Astrocyte (in vitro differentiated cells and primary cell): ENCODE measurements around the gene AAMDC. TPM values are rescaled to one million over a fixed set of nuclear protein-coding genes. Genes with fewer than 3 reads are reported as not detected.

Source experiments
- DNase-seq: peaks from one replicate; pipeline ENCODE4 v3.0.0-alpha.2; 2010; ENCODE audit warnings: low read depth
- FAIRE-seq: peaks from 2 replicates; lab custom pipeline; 2011; peaks lifted over from hg19 to GRCh38; lab: Jason Lieb, UNC
- H2AFZ ChIP-seq: 2 replicates; pipeline ENCODE4 v1.6.0; 2012; ENCODE audit warnings: low read depth, low read length, inconsistent platforms
- H3K27ac ChIP-seq: 2 replicates; pipeline ENCODE4 v1.5.1; 2011; ENCODE audit warnings: low read depth, low read length, inconsistent platforms
- H3K27me3 ChIP-seq: 2 replicates; pipeline ENCODE4 v1.6.0; 2011; ENCODE audit warnings: low read length, inconsistent platforms; ENCODE audit not compliant: insufficient read depth
- H3K36me3 ChIP-seq: 2 replicates; pipeline ENCODE4 v1.5.1; 2011; ENCODE audit warnings: low read length, inconsistent platforms; ENCODE audit not compliant: insufficient read depth
- H3K4me1 ChIP-seq: 2 replicates; pipeline ENCODE4 v1.5.1; 2011; ENCODE audit warnings: low read length, inconsistent platforms; ENCODE audit not compliant: insufficient read depth
- H3K4me2 ChIP-seq: 2 replicates; pipeline ENCODE4 v1.6.0; 2012; ENCODE audit warnings: low read length, inconsistent platforms
- H3K4me3 ChIP-seq: 2 replicates; pipeline ENCODE4 v1.5.1; 2011; ENCODE audit warnings: low read depth, mild to moderate bottlenecking, low read length, inconsistent platforms; ENCODE audit not compliant: insufficient read depth
- H3K79me2 ChIP-seq: 2 replicates; pipeline ENCODE4 v1.6.0; 2012; ENCODE audit warnings: mild to moderate bottlenecking, low read length, inconsistent platforms; ENCODE audit not compliant: insufficient read depth
- H3K9ac ChIP-seq: 2 replicates; pipeline ENCODE4 v1.6.0; 2012; ENCODE audit warnings: mild to moderate bottlenecking, low read length, inconsistent platforms
- H3K9me3 ChIP-seq: 2 replicates; pipeline ENCODE4 v1.5.1; 2012; ENCODE audit warnings: low read depth, mild to moderate bottlenecking, low read length, inconsistent platforms; ENCODE audit not compliant: insufficient read depth
- H4K20me1 ChIP-seq: 2 replicates; pipeline ENCODE4 v1.6.0; 2012; ENCODE audit warnings: low read length, inconsistent platforms; ENCODE audit not compliant: insufficient read depth
- H3K27ac Mint-ChIP-seq: one replicate; pipeline ENCODE4 v1.8.0; 2021; ENCODE audit warnings: mild to moderate bottlenecking, mixed read lengths; ENCODE audit not compliant: unreplicated experiment
- H3K27me3 Mint-ChIP-seq: one replicate; pipeline ENCODE4 v1.8.0; 2021; ENCODE audit warnings: low read depth, mixed read lengths; ENCODE audit not compliant: unreplicated experiment
- H3K36me3 Mint-ChIP-seq: one replicate; pipeline ENCODE4 v1.8.0; 2021; ENCODE audit warnings: low read depth, mixed read lengths; ENCODE audit not compliant: unreplicated experiment
- H3K4me1 Mint-ChIP-seq: one replicate; pipeline ENCODE4 v1.8.0; 2021; ENCODE audit warnings: low read depth, mixed read lengths; ENCODE audit not compliant: unreplicated experiment
- H3K4me3 Mint-ChIP-seq: one replicate; pipeline ENCODE4 v1.8.0; 2021; ENCODE audit warnings: mild to moderate bottlenecking, moderate library complexity, mixed read lengths; ENCODE audit not compliant: unreplicated experiment
- H3K9me3 Mint-ChIP-seq: one replicate; pipeline ENCODE4 v1.8.0; 2021; ENCODE audit warnings: mild to moderate bottlenecking, mixed read lengths; ENCODE audit not compliant: unreplicated experiment
- EZH2 ChIP-seq: IDR thresholded peaks from 2 replicates; pipeline ENCODE4 v1.6.1; 2012; ENCODE audit warnings: mild to moderate bottlenecking, low read length, inconsistent platforms; ENCODE audit not compliant: insufficient read depth
- total RNA-seq: library from RNA; stranded (reverse); gene quantifications from 2 replicates; pipeline ENCODE4 v1.2.1, GENCODE V29; 2021
- TF ChIP-seq, protein P1 (sequence below): IDR thresholded peaks from 2 replicates; pipeline ENCODE4 v1.5.1; 2011; ENCODE audit warnings: low read depth, mild to moderate bottlenecking, inconsistent platforms, low read length, moderate library complexity; ENCODE audit not compliant: insufficient read depth

Gene AAMDC
- total RNA-seq, 1 donor from 2014 or later = 53.1 TPM

DNA sequence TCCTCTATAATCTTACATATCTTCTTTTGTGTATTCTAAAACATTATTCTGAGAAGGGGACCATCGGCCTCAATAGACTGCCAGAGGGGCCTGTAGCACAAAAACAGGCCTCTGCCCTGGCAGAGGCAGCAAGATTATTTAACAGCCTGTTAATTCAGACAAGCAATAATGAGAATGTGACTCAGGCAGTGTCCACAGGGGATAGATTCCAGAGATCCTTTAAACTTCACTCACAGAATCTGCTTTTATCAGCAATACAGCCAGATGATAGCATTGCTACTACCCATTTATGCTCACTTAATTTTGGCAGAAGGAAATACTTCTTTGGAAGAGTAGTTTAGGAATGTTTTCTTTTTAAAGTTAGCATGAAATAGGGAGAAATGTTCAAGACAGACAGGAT is 44.9 kb downstream of the AAMDC start:
- no peaks in the 10 kb centered on the region for H3K9me3 ChIP-seq
- DNase-seq (peak; percentile 46), FAIRE-seq (no peak)
- no peak overlapping the region for H3K4me3 ChIP-seq
- peaks cover 5% of the 10 kb centered on the region for H3K4me1 ChIP-seq
- Mint-ChIP-seq H3K36me3 (peaks cover 8% of the 10 kb centered on the region), H3K4me3 (no peak overlapping the region), H3K27ac (peak overlapping the region; percentile 20), H3K9me3 (no peaks in the 10 kb centered on the region), H3K27me3 (no peaks in the 10 kb centered on the region), H3K4me1 (peaks cover 9% of the 10 kb centered on the region)
- H3K4me2 ChIP-seq = peak overlapping the region; percentile 1
- no peaks in the 10 kb centered on the region for H3K27me3 ChIP-seq
- H3K9ac ChIP-seq = no peak overlapping the region
- TF ChIP-seq, protein P1, sequence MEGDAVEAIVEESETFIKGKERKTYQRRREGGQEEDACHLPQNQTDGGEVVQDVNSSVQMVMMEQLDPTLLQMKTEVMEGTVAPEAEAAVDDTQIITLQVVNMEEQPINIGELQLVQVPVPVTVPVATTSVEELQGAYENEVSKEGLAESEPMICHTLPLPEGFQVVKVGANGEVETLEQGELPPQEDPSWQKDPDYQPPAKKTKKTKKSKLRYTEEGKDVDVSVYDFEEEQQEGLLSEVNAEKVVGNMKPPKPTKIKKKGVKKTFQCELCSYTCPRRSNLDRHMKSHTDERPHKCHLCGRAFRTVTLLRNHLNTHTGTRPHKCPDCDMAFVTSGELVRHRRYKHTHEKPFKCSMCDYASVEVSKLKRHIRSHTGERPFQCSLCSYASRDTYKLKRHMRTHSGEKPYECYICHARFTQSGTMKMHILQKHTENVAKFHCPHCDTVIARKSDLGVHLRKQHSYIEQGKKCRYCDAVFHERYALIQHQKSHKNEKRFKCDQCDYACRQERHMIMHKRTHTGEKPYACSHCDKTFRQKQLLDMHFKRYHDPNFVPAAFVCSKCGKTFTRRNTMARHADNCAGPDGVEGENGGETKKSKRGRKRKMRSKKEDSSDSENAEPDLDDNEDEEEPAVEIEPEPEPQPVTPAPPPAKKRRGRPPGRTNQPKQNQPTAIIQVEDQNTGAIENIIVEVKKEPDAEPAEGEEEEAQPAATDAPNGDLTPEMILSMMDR = no peak
- TF ChIP-seq EZH2 = no peak
- no peak overlapping the region for H2AFZ ChIP-seq
- no peaks in the 10 kb centered on the region for H3K79me2 ChIP-seq
- H3K27ac ChIP-seq = no peak overlapping the region
- peaks cover 6% of the 10 kb centered on the region for H3K36me3 ChIP-seq
- H4K20me1 ChIP-seq = no peaks in the 10 kb centered on the region

- Histone ChIP-seq H3K27ac (no peak overlapping the region), H3K9me3 (no peaks in the 10 kb centered on the region), H3K4me3 (no peak overlapping the region), H3K9ac (no peak overlapping the region), H2AFZ (no peak overlapping the region), H3K27me3 (no peaks in the 10 kb centered on the region), H3K79me2 (no peaks in the 10 kb centered on the region), H4K20me1 (no peaks in the 10 kb centered on the region), H3K4me1 (peaks cover 5% of the 10 kb centered on the region), H3K4me2 (peak overlapping the region; percentile 1), H3K36me3 (peaks cover 6% of the 10 kb centered on the region)
- TF ChIP-seq, protein P1 = no peak
- TF ChIP-seq EZH2 = no peak
- H3K36me3 Mint-ChIP-seq = peaks cover 8% of the 10 kb centered on the region
- no peaks in the 10 kb centered on the region for H3K9me3 Mint-ChIP-seq
- H3K27ac Mint-ChIP-seq = no peak overlapping the region
- DNase-seq (no peak), FAIRE-seq (no peak)
- peaks cover 9% of the 10 kb centered on the region for H3K4me1 Mint-ChIP-seq
- no peaks in the 10 kb centered on the region for H3K27me3 Mint-ChIP-seq
- no peak overlapping the region for H3K4me3 Mint-ChIP-seq
These were observed 45.4 kb downstream of the AAMDC start for GRCh38 chr11:77866336-77866735.

DNA sequence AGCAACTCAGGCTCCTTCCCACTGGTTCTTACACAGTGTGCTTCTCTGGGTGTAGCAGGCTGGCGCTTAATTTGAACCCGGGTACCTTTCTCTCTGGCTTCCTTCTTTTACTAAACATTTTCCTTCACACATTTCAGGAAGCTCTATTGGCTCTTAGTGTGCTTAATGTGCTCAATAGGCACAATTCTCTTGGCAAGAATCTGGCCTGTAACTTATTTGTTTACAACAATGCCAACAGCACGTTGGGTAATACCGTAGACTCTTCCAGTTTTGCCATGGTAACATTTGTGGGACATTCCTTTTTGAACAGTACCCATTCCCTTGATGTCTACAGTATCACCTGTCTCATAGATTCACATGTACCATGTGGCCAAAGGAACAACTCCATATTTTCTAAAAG is 47.8 kb downstream of the AAMDC start:
- Histone ChIP-seq H2AFZ (no peak overlapping the region), H3K79me2 (no peaks in the 10 kb centered on the region)

More for the DNA sequence above, 47.8 kb downstream of the AAMDC start:
- no peak overlapping the region for H3K4me2 ChIP-seq
- H3K36me3 ChIP-seq = peaks cover 6% of the 10 kb centered on the region
- peaks cover 9% of the 10 kb centered on the region for H3K4me1 Mint-ChIP-seq
- H3K4me1 ChIP-seq = peaks cover 5% of the 10 kb centered on the region
- FAIRE-seq (no peak), DNase-seq (no peak)
- no peak for TF ChIP-seq EZH2
- TF ChIP-seq, protein P1 = no peak
- no peaks in the 10 kb centered on the region for H3K27me3 Mint-ChIP-seq
- no peaks in the 10 kb centered on the region for H4K20me1 ChIP-seq
- H3K4me3 Mint-ChIP-seq = no peak overlapping the region
- H3K9ac ChIP-seq = no peak overlapping the region
- no peaks in the 10 kb centered on the region for H3K9me3 ChIP-seq
- no peaks in the 10 kb centered on the region for H3K27me3 ChIP-seq
- H3K9me3 Mint-ChIP-seq = no peaks in the 10 kb centered on the region
- H3K4me3 ChIP-seq = no peak overlapping the region
- H3K27ac Mint-ChIP-seq = no peak overlapping the region
- no peak overlapping the region for H3K27ac ChIP-seq
- H3K36me3 Mint-ChIP-seq = peaks cover 8% of the 10 kb centered on the region
